ENCODE measurements around the gene ZP4. TPM values are rescaled to one million over a fixed set of nuclear protein-coding genes. Genes with fewer than 3 reads are reported as not detected.

The ZP4 gene
- total and polyA plus RNA-seq, 9 of the 15 experiments (the other 6 are each of a cell fraction or from before 2014, with no cell fraction given) = not detected

GRCh38 chr1:237895630-237896029, 4.9 kb upstream of the ZP4 start:
- ATAC-seq = no peak
- TF ChIP-seq, protein P1, sequence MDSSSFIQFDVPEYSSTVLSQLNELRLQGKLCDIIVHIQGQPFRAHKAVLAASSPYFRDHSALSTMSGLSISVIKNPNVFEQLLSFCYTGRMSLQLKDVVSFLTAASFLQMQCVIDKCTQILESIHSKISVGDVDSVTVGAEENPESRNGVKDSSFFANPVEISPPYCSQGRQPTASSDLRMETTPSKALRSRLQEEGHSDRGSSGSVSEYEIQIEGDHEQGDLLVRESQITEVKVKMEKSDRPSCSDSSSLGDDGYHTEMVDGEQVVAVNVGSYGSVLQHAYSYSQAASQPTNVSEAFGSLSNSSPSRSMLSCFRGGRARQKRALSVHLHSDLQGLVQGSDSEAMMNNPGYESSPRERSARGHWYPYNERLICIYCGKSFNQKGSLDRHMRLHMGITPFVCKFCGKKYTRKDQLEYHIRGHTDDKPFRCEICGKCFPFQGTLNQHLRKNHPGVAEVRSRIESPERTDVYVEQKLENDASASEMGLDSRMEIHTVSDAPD (CRISPR knock-in tag; IDR thresholded peaks at IDR 0.05) = no peak
- TF ChIP-seq CREBBP (IDR thresholded peaks at IDR 0.05; ENCODE audit: low read depth, low read length) (no peak), STAG1 (CRISPR knock-in tag; IDR thresholded peaks at IDR 0.05; ENCODE audit: borderline replicate concordance) (no peak), EHMT2 (IDR thresholded peaks at IDR 0.05) (no peak), TRIM28 (IDR thresholded peaks at IDR 0.05) (no peak), FOXP1 (CRISPR knock-in tag; IDR thresholded peaks at IDR 0.05) (no peak), FIP1L1 (IDR thresholded peaks at IDR 0.05; ENCODE audit: low read depth, low read length, poor library complexity, severe bottlenecking) (no peak), TEAD4 (IDR thresholded peaks at IDR 0.05; ENCODE audit: low read length) (no peak), TEAD4 (CRISPR knock-in tag; IDR thresholded peaks at IDR 0.05; ENCODE audit: borderline replicate concordance) (no peak), HNRNPUL1 (IDR thresholded peaks at IDR 0.05; ENCODE audit: low read length) (no peak)
- TF ChIP-seq, protein P2, sequence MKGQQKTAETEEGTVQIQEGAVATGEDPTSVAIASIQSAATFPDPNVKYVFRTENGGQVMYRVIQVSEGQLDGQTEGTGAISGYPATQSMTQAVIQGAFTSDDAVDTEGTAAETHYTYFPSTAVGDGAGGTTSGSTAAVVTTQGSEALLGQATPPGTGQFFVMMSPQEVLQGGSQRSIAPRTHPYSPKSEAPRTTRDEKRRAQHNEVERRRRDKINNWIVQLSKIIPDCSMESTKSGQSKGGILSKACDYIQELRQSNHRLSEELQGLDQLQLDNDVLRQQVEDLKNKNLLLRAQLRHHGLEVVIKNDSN (CRISPR knock-in tag; IDR thresholded peaks at IDR 0.05) = no peak
- TF ChIP-seq, protein P3, sequence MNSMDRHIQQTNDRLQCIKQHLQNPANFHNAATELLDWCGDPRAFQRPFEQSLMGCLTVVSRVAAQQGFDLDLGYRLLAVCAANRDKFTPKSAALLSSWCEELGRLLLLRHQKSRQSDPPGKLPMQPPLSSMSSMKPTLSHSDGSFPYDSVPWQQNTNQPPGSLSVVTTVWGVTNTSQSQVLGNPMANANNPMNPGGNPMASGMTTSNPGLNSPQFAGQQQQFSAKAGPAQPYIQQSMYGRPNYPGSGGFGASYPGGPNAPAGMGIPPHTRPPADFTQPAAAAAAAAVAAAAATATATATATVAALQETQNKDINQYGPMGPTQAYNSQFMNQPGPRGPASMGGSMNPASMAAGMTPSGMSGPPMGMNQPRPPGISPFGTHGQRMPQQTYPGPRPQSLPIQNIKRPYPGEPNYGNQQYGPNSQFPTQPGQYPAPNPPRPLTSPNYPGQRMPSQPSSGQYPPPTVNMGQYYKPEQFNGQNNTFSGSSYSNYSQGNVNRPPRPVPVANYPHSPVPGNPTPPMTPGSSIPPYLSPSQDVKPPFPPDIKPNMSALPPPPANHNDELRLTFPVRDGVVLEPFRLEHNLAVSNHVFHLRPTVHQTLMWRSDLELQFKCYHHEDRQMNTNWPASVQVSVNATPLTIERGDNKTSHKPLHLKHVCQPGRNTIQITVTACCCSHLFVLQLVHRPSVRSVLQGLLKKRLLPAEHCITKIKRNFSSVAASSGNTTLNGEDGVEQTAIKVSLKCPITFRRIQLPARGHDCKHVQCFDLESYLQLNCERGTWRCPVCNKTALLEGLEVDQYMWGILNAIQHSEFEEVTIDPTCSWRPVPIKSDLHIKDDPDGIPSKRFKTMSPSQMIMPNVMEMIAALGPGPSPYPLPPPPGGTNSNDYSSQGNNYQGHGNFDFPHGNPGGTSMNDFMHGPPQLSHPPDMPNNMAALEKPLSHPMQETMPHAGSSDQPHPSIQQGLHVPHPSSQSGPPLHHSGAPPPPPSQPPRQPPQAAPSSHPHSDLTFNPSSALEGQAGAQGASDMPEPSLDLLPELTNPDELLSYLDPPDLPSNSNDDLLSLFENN (IDR thresholded peaks at IDR 0.05; ENCODE audit: low read depth in 2 of 2, low read length in 2 of 2) = no peak

More at GRCh38 chr1:237895630-237896029, 4.9 kb upstream of the ZP4 start:
- Histone ChIP-seq H2AFZ (ENCODE audit: low read depth, low read length) (no peak overlapping the region), H3K9ac (ENCODE audit: insufficient read depth in 1 of 2, low read depth in 2 of 2, low read length in 2 of 2) (no peak overlapping the region), H3K4me3 (no peak overlapping the region), H3K27me3 (ENCODE audit: control insufficient read depth in 2 of 2, insufficient read depth in 2 of 2, low read length in 2 of 2) (no peaks in the 10 kb centered on the region), H3K9me1 (ENCODE audit: control insufficient read depth, insufficient read depth, low read length) (no peaks in the 10 kb centered on the region), H3K4me2 (ENCODE audit: insufficient read depth, low read length) (no peak overlapping the region), H3K4me1 (replicated peaks in 1 of 2; ENCODE audit: control insufficient read depth in 2 of 2, insufficient read depth in 2 of 2, low read length in 2 of 2) (no peaks in the 10 kb centered on the region), H3K27ac (ENCODE audit: extremely low read depth, low read depth, low read length) (no peak overlapping the region), H3K9me3 (replicated peaks; ENCODE audit: control insufficient read depth, insufficient read depth, low read depth, low read length) (no peaks in the 10 kb centered on the region), H3K36me3 (ENCODE audit: control insufficient read depth, insufficient read depth, low read length) (no peaks in the 10 kb centered on the region), H3K79me2 (ENCODE audit: control insufficient read depth, insufficient read depth, low read length) (no peaks in the 10 kb centered on the region), H4K20me1 (replicated peaks; ENCODE audit: control insufficient read depth, insufficient read depth, low read length) (no peaks in the 10 kb centered on the region)
- intact Hi-C loops (cut with micrococcal nuclease) = no loop called here
- in situ Hi-C loops (cut with MboI) = no loop called here
- FAIRE-seq = no peak
- DNase-seq (ENCODE audit: extremely low read depth in 1 of 4, low spot score in 3 of 4) = no peak
- BruUV-seq (replicated peaks) = no TSS peak
- ChIA-PET CTCF (ENCODE audit: low intra/inter-chr PET ratio) (no interaction called here), POLR2A (no interaction called here)

All from K562 (cell line).